ENCODE measurements around the gene NDOR1. TPM values are rescaled to one million over a fixed set of nuclear protein-coding genes. Genes with fewer than 3 reads are reported as not detected.
A peak's percentile ranks its signal among the peaks of the same experiment; 100 is the strongest.
"Not testable (repeated sequence)": the region's sequence is repeated elsewhere in the genome, so short reads cannot be mapped to it uniquely, and the experiment has no call there.

Gene NDOR1
- total RNA-seq, 1 donor from 2014 or later, result 28.0 TPM

DNA sequence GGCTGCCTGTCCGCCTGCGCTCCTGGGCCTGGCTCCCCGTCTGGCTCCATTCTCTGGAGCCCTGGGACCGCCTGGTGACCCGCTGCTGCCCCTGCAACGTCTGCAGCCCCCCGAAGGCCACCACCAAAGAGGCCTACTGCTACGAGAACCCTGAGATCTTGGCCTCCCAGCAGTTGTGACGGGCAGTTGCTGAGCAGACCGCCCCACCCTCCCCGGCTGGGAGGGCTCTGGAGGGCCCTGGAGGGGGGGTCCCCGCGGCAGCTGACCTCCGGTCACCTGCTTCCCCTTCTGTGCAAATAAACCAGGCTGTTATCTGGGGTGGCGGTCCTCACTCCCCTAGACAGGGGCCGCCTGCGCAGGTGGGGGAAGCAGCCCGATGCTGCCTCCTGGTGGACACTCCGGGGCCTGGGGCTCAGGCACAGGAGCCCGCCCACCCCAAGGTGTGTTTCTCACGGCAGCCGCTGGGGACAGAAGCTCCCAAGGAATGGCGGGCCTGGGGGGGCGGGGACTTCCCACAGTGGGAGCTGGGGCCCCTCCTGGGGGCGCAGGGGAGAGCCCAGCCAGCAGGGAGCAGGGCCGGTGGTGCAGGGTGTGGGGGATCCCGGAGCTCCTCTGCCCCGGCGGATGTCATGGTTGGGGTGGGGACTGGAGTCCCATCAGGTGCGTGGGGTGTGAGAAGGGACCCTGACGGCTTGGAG, 30.9 kb downstream of the NDOR1 start:
- H3K27ac Mint-ChIP-seq, result no peak overlapping the region
- no peak overlapping the region for H3K4me3 Mint-ChIP-seq
- H3K9me3 Mint-ChIP-seq, result no peaks in the 10 kb centered on the region
- peaks cover 9% of the 10 kb centered on the region for H3K4me1 Mint-ChIP-seq (ENCODE audit: unreplicated experiment)
- H3K36me3 Mint-ChIP-seq, result peaks cover 4% of the 10 kb centered on the region
- peak; percentile 93 for DNase-seq (ENCODE audit: extremely low spot score, unreplicated experiment)
- TF ChIP-seq, protein P1, sequence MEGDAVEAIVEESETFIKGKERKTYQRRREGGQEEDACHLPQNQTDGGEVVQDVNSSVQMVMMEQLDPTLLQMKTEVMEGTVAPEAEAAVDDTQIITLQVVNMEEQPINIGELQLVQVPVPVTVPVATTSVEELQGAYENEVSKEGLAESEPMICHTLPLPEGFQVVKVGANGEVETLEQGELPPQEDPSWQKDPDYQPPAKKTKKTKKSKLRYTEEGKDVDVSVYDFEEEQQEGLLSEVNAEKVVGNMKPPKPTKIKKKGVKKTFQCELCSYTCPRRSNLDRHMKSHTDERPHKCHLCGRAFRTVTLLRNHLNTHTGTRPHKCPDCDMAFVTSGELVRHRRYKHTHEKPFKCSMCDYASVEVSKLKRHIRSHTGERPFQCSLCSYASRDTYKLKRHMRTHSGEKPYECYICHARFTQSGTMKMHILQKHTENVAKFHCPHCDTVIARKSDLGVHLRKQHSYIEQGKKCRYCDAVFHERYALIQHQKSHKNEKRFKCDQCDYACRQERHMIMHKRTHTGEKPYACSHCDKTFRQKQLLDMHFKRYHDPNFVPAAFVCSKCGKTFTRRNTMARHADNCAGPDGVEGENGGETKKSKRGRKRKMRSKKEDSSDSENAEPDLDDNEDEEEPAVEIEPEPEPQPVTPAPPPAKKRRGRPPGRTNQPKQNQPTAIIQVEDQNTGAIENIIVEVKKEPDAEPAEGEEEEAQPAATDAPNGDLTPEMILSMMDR (conservative IDR thresholded peaks at IDR 0.05), result peak; percentile 100
- peaks cover 4% of the 10 kb centered on the region for H3K27me3 Mint-ChIP-seq

DNA sequence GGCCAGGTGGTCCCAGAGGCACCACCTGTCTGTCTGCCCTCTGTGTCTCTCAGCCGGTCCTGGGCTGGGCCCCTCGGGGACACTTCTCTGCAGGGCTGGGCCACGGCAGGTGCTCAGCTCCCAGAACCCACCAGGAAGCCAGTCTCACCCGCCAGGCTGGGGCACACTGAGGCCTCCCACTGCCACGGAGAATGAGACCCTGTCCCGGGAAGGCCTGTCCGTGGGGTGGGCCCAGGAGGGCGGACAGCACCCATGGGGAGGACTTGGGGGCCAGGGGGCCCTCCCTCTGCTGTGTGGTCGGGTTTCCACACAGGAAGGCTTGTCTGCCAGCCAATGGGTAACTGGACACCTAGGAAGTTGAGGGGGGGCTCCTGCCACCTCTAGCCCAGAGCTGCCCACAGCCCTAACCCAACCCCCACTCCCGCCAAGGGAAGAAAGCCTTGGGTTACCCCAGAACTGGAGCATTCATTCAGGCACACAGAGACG, 31.5 kb downstream of the NDOR1 start:
- Mint-ChIP-seq H3K27ac (no peak overlapping the region), H3K27me3 (peaks cover 4% of the 10 kb centered on the region), H3K36me3 (peaks cover 4% of the 10 kb centered on the region), H3K4me1 (ENCODE audit: unreplicated experiment) (peaks cover 9% of the 10 kb centered on the region), H3K4me3 (no peak overlapping the region), H3K9me3 (no peaks in the 10 kb centered on the region)
- no peak for DNase-seq (ENCODE audit: extremely low spot score, unreplicated experiment)
- TF ChIP-seq, protein P1 (conservative IDR thresholded peaks at IDR 0.05), result no peak

DNA sequence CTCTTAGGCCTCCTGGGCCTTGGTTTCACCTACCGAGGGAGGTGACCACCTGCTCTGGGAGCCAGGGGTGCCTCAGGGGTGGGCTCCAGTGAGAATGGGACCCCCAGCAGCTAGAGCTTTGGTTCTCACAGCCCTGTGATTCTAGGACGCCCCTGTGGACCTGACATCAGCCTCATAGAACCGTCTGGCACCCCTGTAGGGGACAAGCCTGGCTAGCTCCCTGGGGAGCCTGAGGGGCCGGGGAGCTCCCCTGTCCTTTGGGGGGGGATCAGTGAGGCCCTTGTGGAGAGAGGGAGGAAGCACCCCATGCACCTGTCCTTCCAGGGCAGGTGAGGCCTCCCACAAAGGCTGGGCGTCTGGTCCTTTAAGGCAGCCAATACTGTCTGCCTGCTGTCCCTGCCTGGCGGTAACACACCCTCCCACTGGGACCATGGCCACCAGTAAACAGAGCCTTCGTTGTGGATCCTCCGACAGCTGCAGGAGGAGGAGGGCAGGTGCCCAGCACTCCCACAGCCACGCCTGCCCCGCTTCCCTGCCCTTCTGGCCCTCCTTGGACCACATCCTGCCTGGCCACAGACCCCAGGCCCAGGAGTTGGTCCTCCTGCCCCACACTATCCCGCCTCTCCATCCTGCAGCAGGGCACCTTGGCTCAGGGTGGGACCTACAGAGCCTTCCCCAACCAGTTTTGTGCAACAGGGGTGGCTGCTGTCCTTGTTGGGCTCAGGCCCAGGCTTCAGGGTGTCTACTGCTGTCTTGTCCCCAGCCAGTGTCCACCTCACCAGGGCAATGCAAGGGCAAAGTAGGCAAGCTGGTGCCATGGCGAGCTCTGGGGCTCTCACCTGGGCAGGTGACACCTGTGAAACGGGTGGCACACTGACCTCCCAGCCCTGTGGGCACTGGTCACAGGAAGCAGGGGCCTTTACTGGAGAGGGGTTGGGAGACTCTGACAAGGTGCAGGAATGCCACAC, 32.5 kb downstream of the NDOR1 start:
- Mint-ChIP-seq H3K27me3 (peaks cover 4% of the 10 kb centered on the region), H3K27ac (peak overlapping the region; percentile 26), H3K4me1 (ENCODE audit: unreplicated experiment) (peaks cover 17% of the 10 kb centered on the region), H3K9me3 (no peaks in the 10 kb centered on the region), H3K36me3 (peaks cover 13% of the 10 kb centered on the region), H3K4me3 (no peak overlapping the region)
- TF ChIP-seq, protein P1 (conservative IDR thresholded peaks at IDR 0.05), result no peak
- no peak for DNase-seq (ENCODE audit: extremely low spot score, unreplicated experiment)

DNA sequence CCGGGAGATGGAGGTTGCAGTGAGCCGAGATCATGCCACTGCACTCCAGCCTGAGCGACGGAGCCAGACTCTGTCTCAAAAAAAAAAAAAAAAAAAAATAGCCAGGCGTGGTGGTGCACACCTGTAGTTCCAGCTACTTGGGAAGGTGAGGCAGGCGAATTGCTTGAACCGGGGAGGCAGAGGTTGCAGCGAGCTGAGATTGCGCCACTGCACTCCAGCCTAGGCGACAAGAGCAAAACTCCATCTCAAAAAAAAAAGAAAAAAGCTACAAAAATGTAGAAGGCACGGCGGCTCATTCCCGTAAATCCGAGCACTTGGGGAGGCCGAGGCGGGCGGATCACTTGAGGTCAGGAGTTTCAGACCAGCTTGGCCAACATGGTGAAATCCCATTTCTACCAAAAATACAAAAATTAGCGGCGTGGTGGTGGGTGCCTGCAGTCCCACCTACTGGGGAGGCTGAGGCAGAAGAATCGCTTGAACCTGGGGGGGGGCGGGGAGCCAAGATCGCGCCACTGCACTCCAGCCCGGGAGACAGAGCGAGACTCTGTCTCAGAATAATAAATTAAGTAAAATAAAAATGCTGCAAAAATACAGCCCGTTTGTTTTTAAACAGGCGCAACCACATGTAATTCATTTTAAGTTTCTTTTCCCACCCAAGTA, 34.2 kb downstream of the NDOR1 start:
- peak overlapping the region; percentile 84 for H3K4me3 Mint-ChIP-seq
- H3K36me3 Mint-ChIP-seq, result peaks cover 17% of the 10 kb centered on the region
- peaks cover 26% of the 10 kb centered on the region for H3K4me1 Mint-ChIP-seq (ENCODE audit: unreplicated experiment)
- DNase-seq (ENCODE audit: extremely low spot score, unreplicated experiment); H3K9me3 Mint-ChIP-seq; H3K27me3 Mint-ChIP-seq: not testable (repeated sequence)
- H3K27ac Mint-ChIP-seq, result peak overlapping the region; percentile 78

DNA sequence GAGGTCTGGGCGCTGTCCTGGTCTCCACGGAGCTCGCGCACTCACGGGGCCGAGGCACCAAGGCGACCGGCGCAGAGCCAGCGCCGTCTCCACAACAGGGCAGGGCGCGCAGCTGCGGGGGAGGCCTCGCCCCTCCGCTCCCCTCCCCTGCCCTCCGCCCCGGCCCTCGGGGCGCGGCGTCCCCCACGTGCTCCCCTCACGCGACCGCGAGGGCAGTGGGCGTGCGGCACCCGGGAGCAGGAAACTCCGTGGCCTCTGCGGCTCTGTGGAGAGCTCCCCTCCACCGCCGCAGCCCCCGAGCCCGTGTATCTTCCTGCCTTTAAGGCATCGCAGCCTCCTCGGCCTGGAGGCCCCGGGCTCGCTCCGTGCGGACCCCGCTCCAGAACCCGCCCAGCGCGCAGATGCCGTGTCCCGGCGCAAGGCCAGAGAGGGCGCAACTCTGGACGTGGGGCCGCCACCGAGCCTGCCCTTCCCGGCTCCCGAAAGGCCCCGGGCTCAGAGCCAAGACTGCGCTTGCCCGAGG, 34.9 kb downstream of the NDOR1 start:
- peak overlapping the region; percentile 84 for H3K4me3 Mint-ChIP-seq
- TF ChIP-seq, protein P1 (conservative IDR thresholded peaks at IDR 0.05), result peak; percentile 25
- no peaks in the 10 kb centered on the region for H3K9me3 Mint-ChIP-seq
- H3K36me3 Mint-ChIP-seq, result peaks cover 17% of the 10 kb centered on the region
- H3K27me3 Mint-ChIP-seq, result peaks cover 4% of the 10 kb centered on the region
- peaks cover 26% of the 10 kb centered on the region for H3K4me1 Mint-ChIP-seq (ENCODE audit: unreplicated experiment)
- H3K27ac Mint-ChIP-seq, result peak overlapping the region; percentile 78
- no peak for DNase-seq (ENCODE audit: extremely low spot score, unreplicated experiment)

All from type B pancreatic cell (in vitro differentiated cells).